ENCODE measurements around the gene ROR2.

- TF ChIP-seq POLR2AphosphoS5 (IDR thresholded peaks at IDR 0.05; ENCODE audit: low read depth, low read length): no peak
- no peak for TF ChIP-seq FOXP2 (optimal IDR thresholded peaks at IDR 0.05; ENCODE audit: borderline replicate concordance, extremely low read depth, extremely low read length, insufficient read depth)
- no peak for TF ChIP-seq SIN3A (IDR thresholded peaks at IDR 0.05; ENCODE audit: borderline replicate concordance, insufficient read depth, low read length)
Measured at GRCh38 chr9:91897201-91897600, 52.8 kb downstream of the ROR2 start.
